ENCODE data around the gene MZT1. TPM values are rescaled to one million over a fixed set of nuclear protein-coding genes. Genes with fewer than 3 reads are reported as not detected.
A peak's percentile ranks its signal among the peaks of the same experiment; 100 is the strongest.

The MZT1 gene
- polyA plus RNA-seq, 1 donor = 22.3 TPM

GRCh38 chr13:72689181-72689696 is 38.2 kb downstream of the MZT1 start:
- DNase-seq = no peak

- DNase-seq = no peak
These were observed 40.7 kb downstream of the MZT1 start for GRCh38 chr13:72686766-72687165.

DNA sequence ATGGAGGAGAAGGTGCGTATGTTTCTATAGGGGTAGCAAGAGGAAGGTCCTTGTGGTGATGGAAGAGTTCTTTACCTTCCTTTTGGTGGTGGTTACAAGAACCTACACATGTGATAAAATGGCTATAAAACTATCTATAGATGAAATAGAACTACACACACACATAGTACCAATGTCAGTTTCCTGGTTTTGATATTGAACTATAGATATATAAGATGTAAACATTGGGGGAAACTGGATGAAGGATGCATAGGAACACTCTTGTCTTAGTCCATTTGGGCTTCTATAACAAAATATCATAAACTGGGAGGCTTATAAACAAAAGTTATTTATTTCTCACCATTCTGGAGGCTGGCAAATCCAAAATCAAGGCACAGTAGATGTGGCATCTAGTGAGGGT is 47.1 kb downstream of the MZT1 start:
- no peak for DNase-seq

DNA sequence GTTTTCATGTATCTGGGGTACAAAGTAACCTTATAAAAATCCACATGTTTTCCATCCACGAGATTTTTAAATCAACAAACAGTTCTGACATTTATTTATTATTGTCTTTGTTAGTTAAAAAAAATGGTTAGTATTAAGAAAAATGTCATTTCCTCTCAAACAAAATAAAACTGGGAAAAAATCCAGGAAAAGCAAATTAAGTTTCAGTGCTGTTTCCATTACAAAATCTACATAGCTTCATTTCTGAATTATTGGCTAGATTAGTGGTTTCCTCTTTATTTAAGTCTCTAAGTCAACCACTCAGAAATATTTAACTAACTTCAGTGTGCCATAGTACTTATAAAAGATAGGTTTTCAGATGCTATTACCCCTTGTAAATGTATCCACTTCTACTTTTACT is 49.1 kb downstream of the MZT1 start:
- peak; percentile 50 for DNase-seq

GRCh38 chr13:72677431-72677830 is 50.0 kb downstream of the MZT1 start:
- DNase-seq = no peak

- no peak for DNase-seq
These were observed 61.0 kb downstream of the MZT1 start for GRCh38 chr13:72666391-72666790.

DNA sequence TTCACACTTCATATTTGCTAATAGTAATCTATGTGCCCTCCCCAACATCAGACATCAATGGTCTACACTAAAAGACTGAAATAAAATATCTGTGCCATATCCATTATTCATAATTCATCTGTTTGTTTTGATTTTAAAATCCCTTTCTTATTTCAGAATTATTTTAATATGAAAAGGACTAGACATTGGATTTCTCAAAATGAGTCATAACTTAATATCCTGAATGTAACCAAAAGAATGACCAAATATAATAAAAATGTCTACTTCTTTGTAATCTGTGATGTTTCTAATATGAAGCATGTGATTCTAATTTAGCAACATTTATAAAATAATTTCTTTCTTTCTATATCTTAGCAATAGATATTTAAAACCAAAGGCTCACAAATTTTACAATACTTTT is 64.9 kb downstream of the MZT1 start:
- DNase-seq = no peak

Other genes with a start within 250 kb of the MZT1 start
- 14.6 TPM for gene BORA, start 294 bp upstream of the MZT1 start, polyA plus RNA-seq (ENCODE audit: insufficient read length)
- gene DIS3, start 54.3 kb upstream of the MZT1 start, polyA plus RNA-seq (ENCODE audit: insufficient read length) = 43.3 TPM
- gene PIBF1, start 54.5 kb upstream of the MZT1 start, polyA plus RNA-seq (ENCODE audit: insufficient read length) = 42.7 TPM

Data from left kidney (tissue), 2 donors.